HuH-7 (cell line): ENCODE measurements around the gene LTB4R.

ENCODE experiments used
- DNase-seq: peaks from one replicate; pipeline ENCODE4 v3.0.0; 2011; ENCODE audit warnings: low spot score

LTB4R gene

GRCh38 chr14:24300326-24300980, 10.8 kb upstream of the LTB4R start:
- no peak for DNase-seq

GRCh38 chr14:24304019-24304387, 7.3 kb upstream of the LTB4R start:
- no peak for DNase-seq

- no peak for DNase-seq
These were observed 4.1 kb upstream of the LTB4R start for GRCh38 chr14:24307156-24307574.

GRCh38 chr14:24307575-24308341, 3.5 kb upstream of the LTB4R start, which contains the start of gene CIDEB:
Gene CIDEB, minus strand, starts transcription at chr14:24307977. Its CDS starts 119 bp downstream, at chr14:24307858.
- peak; percentile 99 for DNase-seq

GRCh38 chr14:24308342-24309124, 2.8 kb upstream of the LTB4R start:
- no peak for DNase-seq

GRCh38 chr14:24309538-24310264, 1.6 kb upstream of the LTB4R start, which contains the start of gene LTB4R2:
Gene LTB4R2, plus strand, starts transcription at chr14:24310140. Its CDS starts 525 bp downstream, at chr14:24310665.
- no peak for DNase-seq

- DNase-seq, result no peak
These were observed 1.0 kb upstream of the LTB4R start for GRCh38 chr14:24310265-24310645.

GRCh38 chr14:24311837-24312615, 724 bp downstream of the LTB4R start:
- no peak for DNase-seq

- no peak for DNase-seq
These were observed 1.6 kb downstream of the LTB4R start for GRCh38 chr14:24312736-24313507.

GRCh38 chr14:24313913-24314312, 2.6 kb downstream of the LTB4R start:
- no peak for DNase-seq

- no peak for DNase-seq
These were observed 3.3 kb downstream of the LTB4R start for GRCh38 chr14:24314377-24315193.

GRCh38 chr14:24315243-24315806, 4.0 kb downstream of the LTB4R start:
- no peak for DNase-seq

GRCh38 chr14:24315807-24316596, 4.7 kb downstream of the LTB4R start:
- DNase-seq, result no peak

- DNase-seq, result no peak
These were observed 5.3 kb downstream of the LTB4R start for GRCh38 chr14:24316597-24316950.

- DNase-seq, result no peak
These were observed 6.0 kb downstream of the LTB4R start for GRCh38 chr14:24317141-24317928.

- no peak for DNase-seq
These were observed 10.1 kb downstream of the LTB4R start for GRCh38 chr14:24321212-24321975.

- no peak for DNase-seq
These were observed 11.4 kb downstream of the LTB4R start for GRCh38 chr14:24322672-24323071.
